ENCODE results near the gene RPS18.

- no peak for TF ChIP-seq RXRA (IDR thresholded peaks at IDR 0.05)
- TF ChIP-seq TAF1 (conservative IDR thresholded peaks at IDR 0.05) = no peak
- no peak for TF ChIP-seq CTCF (IDR thresholded peaks at IDR 0.05; ENCODE audit: low read depth, low read length, missing input control)
- no peak for TF ChIP-seq REST (IDR thresholded peaks at IDR 0.05)
- TF ChIP-seq FOXA2 (IDR thresholded peaks at IDR 0.05) = no peak
- TF ChIP-seq JUND (IDR thresholded peaks at IDR 0.05) = no peak
- no peak for TF ChIP-seq HNF4A (conservative IDR thresholded peaks at IDR 0.05)
Observed at GRCh38 chr6:33252759-33253158, 19.1 kb upstream of the RPS18 start.
